SU-DHL-6 (cell line): ENCODE measurements around the gene S100PBP.

Experiments
- CTCF ChIP-seq: fragments of 200-600 bp; sonication (generic); IDR thresholded peaks from one replicate; pipeline ENCODE4 v1.5.1; 2017; ENCODE audit warnings: antibody characterized with exemption, mild to moderate bottlenecking, low read length, moderate library complexity; ENCODE audit not compliant: insufficient read depth, poor library complexity, severe bottlenecking
- EZH2phosphoT487 ChIP-seq: fragments of 200-600 bp; sonication (generic), shearing (Covaris generic); conservative IDR thresholded peaks from 2 replicates; pipeline ENCODE4 v1.6.1; 2018; ENCODE audit warnings: mild to moderate bottlenecking, antibody characterized with exemption, low read length, moderate library complexity, mixed read lengths

DNA sequence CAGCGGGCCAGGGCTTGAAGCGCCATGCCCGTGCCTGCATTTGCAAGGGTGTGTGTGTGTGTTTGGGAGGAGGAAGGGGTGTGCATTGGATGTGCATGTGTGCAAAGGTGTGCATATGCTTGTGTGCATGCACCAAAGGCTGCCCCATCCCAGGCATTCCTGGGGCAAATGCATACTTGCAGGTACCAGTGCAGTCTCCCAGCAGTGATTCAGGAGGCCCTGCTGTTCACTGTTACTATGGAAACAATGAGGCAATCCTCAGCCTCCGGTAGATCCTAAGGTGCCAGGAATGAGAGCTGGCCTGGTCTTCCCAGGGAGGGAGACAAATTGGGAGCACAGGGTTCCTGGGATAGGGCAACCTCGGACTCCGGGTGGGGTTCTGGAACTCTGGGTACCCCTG is 60.7 kb downstream of the S100PBP start:
- TF ChIP-seq CTCF (no peak), EZH2phosphoT487 (no peak)
